ENCODE measurements around the gene SPNS2.

SPNS2 gene

GRCh38 chr17:4498461-4499397 lies at the start of gene SPNS2:
Gene SPNS2 (plus strand): TSS chr17:4498881. CDS start chr17:4499048, 167 bp downstream.
- peak; percentile 69 to 78 for DNase-seq

GRCh38 chr17:4449736-4450135 lies 48.9 kb upstream of the SPNS2 start:
- DNase-seq: no peak

GRCh38 chr17:4450710-4451316 lies 47.9 kb upstream of the SPNS2 start:
- no peak for DNase-seq

GRCh38 chr17:4453812-4454591 lies 44.7 kb upstream of the SPNS2 start:
- no peak for DNase-seq

- no peak for DNase-seq
Measured at GRCh38 chr17:4460661-4461060, 38.0 kb upstream of the SPNS2 start.

GRCh38 chr17:4463818-4464476 lies 34.7 kb upstream of the SPNS2 start:
- DNase-seq: no peak

GRCh38 chr17:4465786-4466185 lies 32.9 kb upstream of the SPNS2 start:
- DNase-seq: no peak

GRCh38 chr17:4467287-4467686 lies 31.4 kb upstream of the SPNS2 start:
- no peak for DNase-seq

- DNase-seq: no peak
Measured at GRCh38 chr17:4469552-4469951, 29.1 kb upstream of the SPNS2 start.

- no peak for DNase-seq
Measured at GRCh38 chr17:4472286-4472685, 26.4 kb upstream of the SPNS2 start.

- DNase-seq: no peak
Measured at GRCh38 chr17:4474093-4474492, 24.6 kb upstream of the SPNS2 start.

- DNase-seq: no peak
Measured at GRCh38 chr17:4475001-4475400, 23.7 kb upstream of the SPNS2 start.

GRCh38 chr17:4475463-4475862 lies 23.2 kb upstream of the SPNS2 start:
- no peak for DNase-seq

GRCh38 chr17:4476017-4476416 lies 22.7 kb upstream of the SPNS2 start:
- no peak for DNase-seq

- no peak for DNase-seq
Measured at GRCh38 chr17:4476511-4477070, 22.1 kb upstream of the SPNS2 start.

GRCh38 chr17:4477255-4477791 lies 21.4 kb upstream of the SPNS2 start:
- DNase-seq: no peak

- DNase-seq: no peak
Measured at GRCh38 chr17:4478318-4478830, 20.3 kb upstream of the SPNS2 start.

GRCh38 chr17:4479340-4479981 lies 19.2 kb upstream of the SPNS2 start:
- DNase-seq: no peak

GRCh38 chr17:4479982-4480751 lies 18.5 kb upstream of the SPNS2 start:
- DNase-seq: no peak

Measured in activated T-cell treated with anti-CD3 and anti-CD28 coated beads, Interleukin-2, amount 50 U/mL, for 48 hours (primary cell).